ENCODE results near the gene ZNF648.
"Not testable (repeated sequence)": the region's sequence is repeated elsewhere in the genome, so short reads cannot be mapped to it uniquely, and the experiment has no call there.

The ZNF648 gene

GRCh38 chr1:182015360-182015759, 46.2 kb downstream of the ZNF648 start:
- DNase-seq: no peak

- DNase-seq: not testable (repeated sequence)
These were observed 50.6 kb downstream of the ZNF648 start for GRCh38 chr1:182010800-182011370.

- not testable (repeated sequence) for DNase-seq
These were observed 56.1 kb downstream of the ZNF648 start for GRCh38 chr1:182005398-182005797.

GRCh38 chr1:182004601-182005000, 56.9 kb downstream of the ZNF648 start:
- DNase-seq: no peak
